DOHH2 (cell line): ENCODE results near the gene ANGPT4.

ENCODE experiments used
- CTCF ChIP-seq: fragments of 200-600 bp; sonication (generic); IDR thresholded peaks from one replicate; pipeline ENCODE4 v1.5.1; 2014; ENCODE audit warnings: antibody characterized with exemption, mild to moderate bottlenecking, low read depth, low read length; ENCODE audit not compliant: poor library complexity, severe bottlenecking
- EZH2phosphoT487 ChIP-seq: fragments of 200-600 bp; sonication (generic); IDR thresholded peaks from 2 replicates; pipeline ENCODE4 v1.6.1; 2017; ENCODE audit warnings: borderline replicate concordance, mild to moderate bottlenecking, antibody characterized with exemption, low read length, moderate library complexity, mixed read lengths

- TF ChIP-seq CTCF (no peak), EZH2phosphoT487 (no peak)
These were observed 1.3 kb upstream of the ANGPT4 start for GRCh38 chr20:917416-917815.
